ENCODE data around the gene MNX1.

The MNX1 gene

DNA sequence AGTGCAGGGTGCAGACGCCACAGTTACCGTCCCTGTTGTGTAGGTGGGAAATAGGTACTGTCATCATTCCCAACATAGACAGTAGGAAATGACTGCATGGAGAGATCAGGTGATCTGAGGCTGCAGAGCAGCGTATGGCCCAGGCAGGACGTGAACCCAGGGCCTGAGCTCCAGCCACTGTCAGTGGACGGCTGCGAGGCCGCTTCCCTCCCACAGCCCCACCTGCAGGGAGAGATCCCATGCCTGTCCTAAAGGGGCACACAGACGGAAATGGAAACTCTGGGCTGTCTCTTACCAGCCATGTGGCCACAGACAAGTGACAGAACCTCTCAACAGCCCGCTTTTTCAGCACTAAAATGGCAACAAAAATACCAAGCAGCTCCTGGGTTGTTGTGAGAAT lies 44.5 kb upstream of the MNX1 start:
- no peak for DNase-seq (ENCODE audit: low read depth)
- H3K4me3 ChIP-seq (replicated peaks; ENCODE audit: low read depth, low read length): no peak overlapping the region
- TF ChIP-seq, protein P1, sequence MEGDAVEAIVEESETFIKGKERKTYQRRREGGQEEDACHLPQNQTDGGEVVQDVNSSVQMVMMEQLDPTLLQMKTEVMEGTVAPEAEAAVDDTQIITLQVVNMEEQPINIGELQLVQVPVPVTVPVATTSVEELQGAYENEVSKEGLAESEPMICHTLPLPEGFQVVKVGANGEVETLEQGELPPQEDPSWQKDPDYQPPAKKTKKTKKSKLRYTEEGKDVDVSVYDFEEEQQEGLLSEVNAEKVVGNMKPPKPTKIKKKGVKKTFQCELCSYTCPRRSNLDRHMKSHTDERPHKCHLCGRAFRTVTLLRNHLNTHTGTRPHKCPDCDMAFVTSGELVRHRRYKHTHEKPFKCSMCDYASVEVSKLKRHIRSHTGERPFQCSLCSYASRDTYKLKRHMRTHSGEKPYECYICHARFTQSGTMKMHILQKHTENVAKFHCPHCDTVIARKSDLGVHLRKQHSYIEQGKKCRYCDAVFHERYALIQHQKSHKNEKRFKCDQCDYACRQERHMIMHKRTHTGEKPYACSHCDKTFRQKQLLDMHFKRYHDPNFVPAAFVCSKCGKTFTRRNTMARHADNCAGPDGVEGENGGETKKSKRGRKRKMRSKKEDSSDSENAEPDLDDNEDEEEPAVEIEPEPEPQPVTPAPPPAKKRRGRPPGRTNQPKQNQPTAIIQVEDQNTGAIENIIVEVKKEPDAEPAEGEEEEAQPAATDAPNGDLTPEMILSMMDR (IDR thresholded peaks at IDR 0.05; ENCODE audit: low read length, missing control alignments): no peak

DNA sequence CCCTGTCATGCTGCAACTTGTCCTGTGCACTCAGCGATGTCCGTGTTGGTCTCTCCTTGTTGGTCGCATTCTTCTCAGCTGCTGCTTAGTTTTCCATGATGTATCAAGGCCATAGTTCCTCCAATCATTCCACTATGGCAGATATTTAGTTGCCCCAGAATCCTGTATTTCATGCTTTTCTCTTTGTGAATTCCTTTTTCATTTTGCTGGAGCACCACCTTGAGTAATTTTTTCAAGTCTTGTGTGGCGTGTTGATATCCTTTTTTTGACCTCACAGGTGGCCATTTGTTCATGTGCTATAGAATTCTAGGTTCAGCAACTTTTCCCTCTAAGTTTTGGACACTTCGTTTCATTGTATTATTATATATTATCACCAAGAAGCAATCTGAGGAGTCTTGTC lies 42.7 kb upstream of the MNX1 start:
- TF ChIP-seq, protein P1 (IDR thresholded peaks at IDR 0.05; ENCODE audit: low read length, missing control alignments): no peak
- H3K4me3 ChIP-seq (replicated peaks; ENCODE audit: low read depth, low read length): no peak overlapping the region
- no peak for DNase-seq (ENCODE audit: low read depth)

DNA sequence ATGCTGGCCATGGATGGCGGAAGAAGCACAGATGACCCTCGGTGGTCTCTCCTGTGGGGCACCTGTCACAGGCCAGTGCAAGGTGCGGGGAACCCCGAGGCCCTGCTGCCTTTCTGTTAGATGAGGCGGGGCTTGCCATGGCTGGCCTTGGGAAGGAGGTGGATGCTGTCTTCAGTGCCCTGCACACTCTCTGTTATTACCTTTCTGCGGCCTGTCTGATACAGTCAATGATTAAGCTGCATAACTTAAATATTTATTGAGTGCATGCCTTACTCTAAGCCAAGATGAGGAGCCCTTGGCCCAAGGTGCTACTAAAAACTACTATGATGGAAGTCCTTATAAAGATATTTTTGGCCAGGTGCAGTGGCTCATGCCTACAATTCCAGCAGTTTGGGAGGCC lies 36.7 kb upstream of the MNX1 start:
- DNase-seq (ENCODE audit: low read depth): no peak
- H3K4me3 ChIP-seq (replicated peaks; ENCODE audit: low read depth, low read length): no peak overlapping the region
- TF ChIP-seq, protein P1 (IDR thresholded peaks at IDR 0.05; ENCODE audit: low read length, missing control alignments): no peak

DNA sequence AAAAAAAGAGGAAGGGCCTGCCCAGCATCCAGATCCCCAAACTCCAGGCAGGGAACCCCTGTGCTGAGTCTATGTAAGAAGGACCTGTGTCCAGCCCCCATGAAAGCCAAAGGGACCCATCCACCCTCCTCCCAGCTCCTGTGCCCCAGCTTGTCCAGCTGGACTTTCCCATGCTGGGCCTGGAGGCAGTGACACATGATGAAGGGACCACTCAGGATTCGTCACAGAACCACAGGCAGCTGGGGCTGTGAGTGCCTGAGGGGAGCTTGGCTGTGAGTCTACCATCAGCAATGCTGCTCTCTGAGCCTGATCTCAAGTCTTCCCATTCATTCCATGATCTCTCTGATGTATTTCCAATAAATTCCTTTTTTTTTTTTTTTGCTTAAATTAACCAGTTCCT lies 36.2 kb upstream of the MNX1 start:
- DNase-seq (ENCODE audit: low read depth): no peak
- H3K4me3 ChIP-seq (replicated peaks; ENCODE audit: low read depth, low read length): no peak overlapping the region
- TF ChIP-seq, protein P1 (IDR thresholded peaks at IDR 0.05; ENCODE audit: low read length, missing control alignments): no peak

DNA sequence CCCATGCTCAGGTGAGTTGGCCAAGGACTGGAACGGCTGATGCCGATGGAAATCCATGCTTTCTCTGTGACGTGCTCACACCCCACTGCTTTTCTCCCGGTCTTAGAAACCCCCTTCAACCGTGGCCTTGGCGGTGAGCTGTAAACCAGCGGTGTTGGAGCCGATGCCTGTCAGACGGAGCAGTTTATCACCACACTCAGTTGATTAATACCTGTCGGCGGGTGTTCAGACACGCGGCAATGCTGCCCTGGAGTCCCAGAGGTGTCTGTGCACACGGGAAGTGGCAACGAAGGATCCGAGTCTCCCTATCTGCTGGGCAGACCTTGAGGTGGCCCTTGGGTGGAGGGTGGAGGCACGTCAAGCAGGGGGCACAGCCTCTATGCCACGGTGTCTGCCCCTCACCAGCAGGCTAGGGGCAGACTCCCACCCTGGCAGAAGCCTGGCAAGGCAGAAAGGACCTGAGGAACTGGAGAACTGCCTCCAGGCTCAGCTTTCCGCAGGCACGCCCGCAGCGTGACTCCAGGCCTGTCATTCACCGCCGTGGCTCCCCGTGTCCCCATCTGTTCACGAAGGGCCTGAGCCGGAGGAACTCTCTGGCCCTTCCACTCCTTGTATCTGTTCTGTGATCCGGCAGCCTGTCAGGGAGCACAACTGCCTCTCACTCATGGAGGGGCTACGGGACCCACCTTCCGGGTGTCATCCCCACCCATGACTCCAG lies 34.6 kb upstream of the MNX1 start:
- no peak for DNase-seq (ENCODE audit: low read depth)

DNA sequence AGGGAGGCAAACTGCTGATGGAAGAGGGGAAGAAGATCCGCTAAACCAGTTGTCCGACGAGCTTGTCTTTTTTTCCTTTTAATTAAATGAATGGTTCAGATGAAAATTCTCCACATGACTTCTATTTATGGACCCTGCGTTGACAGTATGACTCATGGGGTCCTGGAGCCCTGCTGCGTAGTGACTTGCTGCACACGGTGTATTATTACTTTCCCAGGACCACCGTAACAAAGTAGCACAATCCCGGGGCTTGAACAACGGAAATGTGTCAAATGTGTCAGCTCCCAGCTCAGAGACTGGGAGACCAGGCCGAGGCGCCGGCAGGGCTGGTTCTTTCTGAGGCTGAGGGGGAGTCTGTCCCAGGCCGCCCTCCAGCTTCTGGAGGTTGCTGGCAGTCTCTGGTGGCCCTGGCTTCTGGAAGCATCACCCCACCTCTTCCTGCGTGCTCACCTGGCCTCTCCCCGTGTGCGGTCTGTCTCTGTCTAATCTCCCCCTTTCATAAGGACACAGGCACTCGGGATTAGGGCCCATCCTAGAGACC lies 33.8 kb upstream of the MNX1 start:
- no peak overlapping the region for H3K4me3 ChIP-seq (replicated peaks; ENCODE audit: low read depth, low read length)
- no peak for DNase-seq (ENCODE audit: low read depth)
- TF ChIP-seq, protein P1 (IDR thresholded peaks at IDR 0.05; ENCODE audit: low read length, missing control alignments): no peak

More for the DNA sequence above, 34.6 kb upstream of the MNX1 start:
- no peak overlapping the region for H3K4me3 ChIP-seq (replicated peaks; ENCODE audit: low read depth, low read length)
- TF ChIP-seq, protein P1 (IDR thresholded peaks at IDR 0.05; ENCODE audit: low read length, missing control alignments): no peak

DNA sequence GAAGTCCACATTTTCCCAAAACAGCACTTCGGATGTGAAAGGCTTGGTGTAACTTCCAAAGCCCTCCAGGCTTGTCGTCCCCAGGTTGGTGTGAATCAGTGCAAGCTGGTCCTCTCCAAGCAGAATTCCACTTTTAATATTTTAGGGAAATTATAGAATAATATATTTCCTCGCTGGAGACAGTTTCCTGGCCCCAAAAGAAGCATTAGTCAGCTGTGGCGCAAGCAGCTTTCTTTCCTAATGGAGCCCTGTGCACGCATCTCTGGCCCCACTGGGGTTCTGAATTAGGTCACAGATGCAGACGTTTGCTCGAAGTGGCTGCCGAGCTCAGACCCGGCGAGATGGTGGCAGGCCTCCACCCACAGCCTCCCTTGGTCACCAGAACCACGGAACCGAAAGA lies 33.3 kb upstream of the MNX1 start:
- H3K4me3 ChIP-seq (replicated peaks; ENCODE audit: low read depth, low read length): no peak overlapping the region
- DNase-seq (ENCODE audit: low read depth): peak; percentile 25
- TF ChIP-seq, protein P1 (IDR thresholded peaks at IDR 0.05; ENCODE audit: low read length, missing control alignments): no peak
